ENCODE results near the gene OR2V1. TPM values are rescaled to one million over a fixed set of nuclear protein-coding genes. Genes with fewer than 3 reads are reported as not detected.

OR2V1 gene
- total RNA-seq, 2 donors from 2014 or later = not detected

- no peak overlapping the region for H3K27ac ChIP-seq (ENCODE audit: low read depth, low read length)
- H3K4me1 ChIP-seq (ENCODE audit: control insufficient read depth, insufficient read depth, low read length) = no peaks in the 10 kb centered on the region
- H3K9ac ChIP-seq (ENCODE audit: extremely low read depth, low read length, poor library complexity, severe bottlenecking) = no peak overlapping the region
- Mint-ChIP-seq H3K4me1 (no peaks in the 10 kb centered on the region), H3K27ac (no peak overlapping the region), H3K4me3 (no peak overlapping the region), H3K9me3 (peaks cover 9% of the 10 kb centered on the region), H3K36me3 (ENCODE audit: low read depth) (no peaks in the 10 kb centered on the region), H3K27me3 (ENCODE audit: insufficient read depth) (peaks cover 93% of the 10 kb centered on the region)
- peaks cover 13% of the 10 kb centered on the region for H3K9me3 ChIP-seq (ENCODE audit: control insufficient read depth, low read length)
- no peak for TF ChIP-seq CTCF (conservative IDR thresholded peaks at IDR 0.05)
- H3K27me3 ChIP-seq (ENCODE audit: control insufficient read depth, insufficient read depth, low read length, poor library complexity, severe bottlenecking) = peaks cover 27% of the 10 kb centered on the region
- no peak for DNase-seq
- no peak overlapping the region for H3K4me3 ChIP-seq (ENCODE audit: low read length)
- WGBS, 2 experiments (ENCODE audit: insufficient coverage in 1 of 2, insufficient read length in 1 of 2) = 75 to 90% methylated on average over 4 to 5 of the region's 5 CpGs
- H3K36me3 ChIP-seq (ENCODE audit: control insufficient read depth, insufficient read depth, low read length) = no peaks in the 10 kb centered on the region
Measured at GRCh38 chr5:181112476-181112875, 18.5 kb downstream of the OR2V1 start.

DNA sequence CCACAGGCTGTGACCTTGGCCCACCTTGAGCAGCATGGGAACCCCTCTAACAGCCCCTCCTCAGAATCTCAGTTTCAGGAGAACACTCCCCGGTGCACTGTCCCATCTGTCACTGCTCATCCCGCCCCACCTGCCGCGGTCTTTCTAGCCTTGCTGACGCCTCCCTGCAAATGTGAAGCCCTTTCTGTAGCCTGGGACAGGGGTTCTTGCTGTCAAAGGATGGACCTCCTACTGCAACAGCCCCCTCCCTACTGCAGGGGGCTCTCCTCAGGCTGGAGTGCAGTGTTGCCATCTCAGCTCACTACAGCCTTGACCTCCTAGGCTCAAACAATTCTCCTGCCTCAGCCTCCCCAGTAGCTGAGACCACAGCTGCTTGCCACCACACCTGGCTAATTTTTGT is 20.0 kb downstream of the OR2V1 start:
- 88 to 92% methylated on average over 4 to 5 of the region's 5 CpGs for WGBS, 2 experiments (ENCODE audit: insufficient coverage in 1 of 2, insufficient read length in 1 of 2)
- H3K9ac ChIP-seq (ENCODE audit: extremely low read depth, low read length, poor library complexity, severe bottlenecking) = no peak overlapping the region
- H3K27me3 Mint-ChIP-seq (ENCODE audit: insufficient read depth) = peaks cover 92% of the 10 kb centered on the region
- H3K4me1 ChIP-seq (ENCODE audit: control insufficient read depth, insufficient read depth, low read length) = no peaks in the 10 kb centered on the region
- TF ChIP-seq CTCF (conservative IDR thresholded peaks at IDR 0.05) = peak; percentile 39
- peaks cover 16% of the 10 kb centered on the region for H3K9me3 ChIP-seq (ENCODE audit: control insufficient read depth, low read length)
- no peaks in the 10 kb centered on the region for H3K4me1 Mint-ChIP-seq
- H3K27ac Mint-ChIP-seq = no peak overlapping the region
- no peak overlapping the region for H3K27ac ChIP-seq (ENCODE audit: low read depth, low read length)
- no peak for DNase-seq
- no peak overlapping the region for H3K4me3 Mint-ChIP-seq
- no peak overlapping the region for H3K4me3 ChIP-seq (ENCODE audit: low read length)
- peaks cover 23% of the 10 kb centered on the region for H3K27me3 ChIP-seq (ENCODE audit: control insufficient read depth, insufficient read depth, low read length, poor library complexity, severe bottlenecking)
- no peaks in the 10 kb centered on the region for H3K36me3 ChIP-seq (ENCODE audit: control insufficient read depth, insufficient read depth, low read length)
- peaks cover 9% of the 10 kb centered on the region for H3K9me3 Mint-ChIP-seq
- H3K36me3 Mint-ChIP-seq (ENCODE audit: low read depth) = no peaks in the 10 kb centered on the region

DNA sequence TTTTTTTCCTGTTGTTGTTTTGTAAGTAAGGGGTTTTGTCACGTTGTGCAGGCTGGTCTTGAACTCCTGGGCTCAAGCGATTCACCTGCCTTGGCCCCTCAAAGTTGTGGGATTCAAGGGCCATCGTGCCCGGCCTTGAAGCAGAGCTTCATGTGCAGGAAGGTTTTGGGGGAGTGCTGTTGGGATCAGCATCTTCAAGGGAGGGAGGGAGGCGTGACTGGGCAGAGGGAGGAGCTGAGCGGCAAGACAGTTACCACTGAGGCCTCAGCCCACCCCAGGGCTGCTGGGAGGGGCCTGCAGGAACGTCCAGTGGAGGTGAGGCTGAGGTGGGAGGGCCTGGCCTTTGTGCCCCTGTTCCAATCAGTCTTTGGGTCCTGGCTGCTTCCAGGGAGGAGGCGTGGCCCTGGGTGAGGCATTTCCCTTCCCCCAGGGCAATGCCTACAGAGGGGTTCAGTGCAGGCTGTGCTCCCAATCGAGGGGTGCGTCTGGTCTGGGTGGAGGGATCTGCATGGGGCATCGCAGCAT is 21.4 kb downstream of the OR2V1 start:
- Mint-ChIP-seq H3K4me1 (no peaks in the 10 kb centered on the region), H3K27ac (no peak overlapping the region), H3K4me3 (no peak overlapping the region), H3K27me3 (ENCODE audit: insufficient read depth) (peaks cover 92% of the 10 kb centered on the region), H3K36me3 (ENCODE audit: low read depth) (no peaks in the 10 kb centered on the region), H3K9me3 (peaks cover 8% of the 10 kb centered on the region)
- H3K27ac ChIP-seq (ENCODE audit: low read depth, low read length) = no peak overlapping the region
- H3K27me3 ChIP-seq (ENCODE audit: control insufficient read depth, insufficient read depth, low read length, poor library complexity, severe bottlenecking) = peaks cover 8% of the 10 kb centered on the region
- H3K9ac ChIP-seq (ENCODE audit: extremely low read depth, low read length, poor library complexity, severe bottlenecking) = no peak overlapping the region
- peak; percentile 75 for DNase-seq
- no peaks in the 10 kb centered on the region for H3K36me3 ChIP-seq (ENCODE audit: control insufficient read depth, insufficient read depth, low read length)
- 73 to 80% methylated on average over 3 to 11 of the region's 11 CpGs for WGBS, 2 experiments (ENCODE audit: insufficient coverage in 1 of 2, insufficient read length in 1 of 2)
- H3K9me3 ChIP-seq (ENCODE audit: control insufficient read depth, low read length) = peaks cover 15% of the 10 kb centered on the region
- no peak overlapping the region for H3K4me3 ChIP-seq (ENCODE audit: low read length)
- no peaks in the 10 kb centered on the region for H3K4me1 ChIP-seq (ENCODE audit: control insufficient read depth, insufficient read depth, low read length)
- no peak for TF ChIP-seq CTCF (conservative IDR thresholded peaks at IDR 0.05)

All from endodermal cell (in vitro differentiated cells).